Hypothalamus (tissue), 51 donors: ENCODE measurements around the gene MYL4.
"Not testable (repeated sequence)": the region's sequence is repeated elsewhere in the genome, so short reads cannot be mapped to it uniquely, and the experiment has no call there.

Experiments used
- DNase-seq, 51 donors: peaks; one replicate each; lab custom pipeline; 2025; lab: John Stamatoyannopoulos, UW

Gene MYL4

GRCh38 chr17:47192554-47192953, 16.6 kb upstream of the MYL4 start:
- no peak for DNase-seq

- no peak for DNase-seq
Observed at GRCh38 chr17:47193931-47194511, 15.1 kb upstream of the MYL4 start.

- no peak for DNase-seq
Observed at GRCh38 chr17:47197821-47198220, 11.3 kb upstream of the MYL4 start.

- no peak for DNase-seq
Observed at GRCh38 chr17:47199627-47200324, 9.4 kb upstream of the MYL4 start.

GRCh38 chr17:47200325-47200664, 8.9 kb upstream of the MYL4 start:
- DNase-seq = no peak

GRCh38 chr17:47201166-47201565, 8.0 kb upstream of the MYL4 start:
- DNase-seq = no peak

GRCh38 chr17:47203984-47204721, 5.0 kb upstream of the MYL4 start:
- DNase-seq = no peak

GRCh38 chr17:47204722-47205418, 4.3 kb upstream of the MYL4 start:
- peak in 18 of 51 donors; percentile 2 to 33 (median 18) for DNase-seq

- DNase-seq = peak in 3 of 51 donors; percentile 6 to 33 (median 12)
Observed at GRCh38 chr17:47205419-47205963, 3.7 kb upstream of the MYL4 start.

GRCh38 chr17:47207143-47208067, 1.7 kb upstream of the MYL4 start:
- no peak for DNase-seq

- DNase-seq = no peak
Observed at GRCh38 chr17:47209499-47209898, 351 bp downstream of the MYL4 start.

- DNase-seq = no peak
Observed at GRCh38 chr17:47210105-47210504, 957 bp downstream of the MYL4 start.

GRCh38 chr17:47210779-47211178, 1.6 kb downstream of the MYL4 start:
- no peak for DNase-seq

GRCh38 chr17:47212458-47212857, 3.3 kb downstream of the MYL4 start:
- DNase-seq = no peak

GRCh38 chr17:47213540-47213939, 4.4 kb downstream of the MYL4 start:
- DNase-seq = no peak

GRCh38 chr17:47214931-47215330, 5.8 kb downstream of the MYL4 start:
- no peak for DNase-seq

- not testable (repeated sequence) for DNase-seq
Observed at GRCh38 chr17:47216821-47217220, 7.7 kb downstream of the MYL4 start.

GRCh38 chr17:47217279-47217678, 8.1 kb downstream of the MYL4 start:
- not testable (repeated sequence) for DNase-seq

GRCh38 chr17:47218896-47219430, 9.8 kb downstream of the MYL4 start:
- DNase-seq = no peak
